GM21423 (cell line): ENCODE results near the gene ASPSCR1.

Experiments
- ATAC-seq: cut with Tn5 transposase; IDR thresholded peaks from one replicate; pipeline ENCODE4 v1.9.1; 2021; ENCODE audit warnings: mild to moderate bottlenecking, moderate library complexity; ENCODE audit not compliant: unreplicated experiment

ASPSCR1 gene, protein sequence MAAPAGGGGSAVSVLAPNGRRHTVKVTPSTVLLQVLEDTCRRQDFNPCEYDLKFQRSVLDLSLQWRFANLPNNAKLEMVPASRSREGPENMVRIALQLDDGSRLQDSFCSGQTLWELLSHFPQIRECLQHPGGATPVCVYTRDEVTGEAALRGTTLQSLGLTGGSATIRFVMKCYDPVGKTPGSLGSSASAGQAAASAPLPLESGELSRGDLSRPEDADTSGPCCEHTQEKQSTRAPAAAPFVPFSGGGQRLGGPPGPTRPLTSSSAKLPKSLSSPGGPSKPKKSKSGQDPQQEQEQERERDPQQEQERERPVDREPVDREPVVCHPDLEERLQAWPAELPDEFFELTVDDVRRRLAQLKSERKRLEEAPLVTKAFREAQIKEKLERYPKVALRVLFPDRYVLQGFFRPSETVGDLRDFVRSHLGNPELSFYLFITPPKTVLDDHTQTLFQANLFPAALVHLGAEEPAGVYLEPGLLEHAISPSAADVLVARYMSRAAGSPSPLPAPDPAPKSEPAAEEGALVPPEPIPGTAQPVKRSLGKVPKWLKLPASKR

DNA sequence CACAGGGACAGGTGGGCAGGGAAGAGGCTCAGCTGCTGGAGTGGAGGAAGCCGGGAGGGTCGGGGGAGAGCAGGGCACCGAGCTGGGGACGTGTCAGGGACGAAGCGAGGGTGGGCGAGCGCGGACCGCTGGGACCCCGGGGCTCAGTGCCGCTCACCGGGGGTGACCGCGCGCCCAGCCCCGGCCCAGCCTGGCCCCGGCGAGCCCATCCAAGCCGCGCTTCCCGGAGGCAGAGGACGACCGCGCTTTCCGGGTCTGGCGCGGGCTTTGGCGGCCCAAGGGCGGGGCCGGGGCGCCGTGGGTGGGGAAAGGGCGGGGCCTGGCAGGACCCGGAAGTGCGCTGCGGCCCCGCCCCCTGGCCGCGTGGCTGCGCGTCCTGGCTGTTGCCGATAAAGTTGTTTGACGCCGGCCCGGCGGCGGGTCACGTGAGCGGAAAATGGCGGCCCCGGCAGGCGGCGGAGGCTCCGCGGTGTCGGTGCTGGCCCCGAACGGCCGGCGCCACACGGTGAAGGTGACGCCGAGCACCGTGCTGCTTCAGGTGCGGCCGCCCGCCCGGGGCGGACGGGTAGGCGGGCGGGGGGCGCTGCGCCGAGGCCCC is at the start of gene ASPSCR1:
ASPSCR1 (plus strand) TSS at position 419 of the 598 bp plus-strand sequence; CDS start at position 437, 18 bp downstream.
- ATAC-seq, result peak; percentile 87

DNA sequence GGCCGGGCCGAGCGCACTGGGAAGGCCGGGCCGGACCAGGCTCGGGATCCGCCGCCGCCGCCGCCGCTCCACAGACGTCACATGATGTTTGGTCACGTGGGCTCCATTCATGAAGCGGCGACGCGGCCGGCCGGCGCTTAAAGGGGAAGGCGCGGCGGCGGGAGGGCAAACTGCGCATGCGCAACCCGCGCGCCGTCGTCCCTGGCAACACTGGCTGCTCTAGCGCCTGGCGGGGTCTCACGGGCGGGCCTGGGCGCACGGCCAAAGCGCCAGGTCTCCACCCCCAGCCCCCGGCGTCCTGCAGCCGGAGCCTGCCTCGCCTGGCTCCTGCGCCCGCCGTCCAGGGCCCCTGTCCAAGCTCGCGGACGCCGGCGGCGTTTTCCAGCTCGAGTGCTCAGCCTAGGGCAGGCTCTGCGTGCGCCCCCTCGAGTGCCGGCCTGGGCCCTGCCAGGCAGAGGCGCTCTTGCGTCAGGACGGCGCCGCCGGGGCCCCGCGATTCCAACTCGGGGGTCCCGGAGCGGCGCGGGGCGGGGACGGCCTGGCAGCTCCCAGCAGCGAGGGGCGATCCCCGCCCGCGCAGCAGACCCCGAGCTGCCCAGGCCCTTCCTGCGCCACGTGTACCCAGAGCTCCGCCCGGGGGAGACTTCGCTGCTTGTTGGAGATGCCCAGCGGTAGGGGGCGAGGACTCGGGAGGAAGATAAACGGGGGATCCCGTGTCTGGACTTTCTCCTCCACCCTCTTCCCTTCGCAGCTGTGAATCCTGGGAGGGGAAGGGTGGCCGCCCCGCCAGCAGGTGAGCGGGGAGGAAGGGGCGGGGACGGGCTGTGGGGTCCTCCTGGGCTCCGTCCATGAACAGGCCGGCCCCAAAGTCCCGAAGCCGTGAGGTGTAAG is 49.5 kb upstream of the ASPSCR1 start, which contains the start of gene MAFG:
MAFG (minus strand) TSS at position 83 of the 891 bp plus-strand sequence. CDS start 4,550 bp downstream, outside the sequence.
- peak; percentile 55 for ATAC-seq

DNA sequence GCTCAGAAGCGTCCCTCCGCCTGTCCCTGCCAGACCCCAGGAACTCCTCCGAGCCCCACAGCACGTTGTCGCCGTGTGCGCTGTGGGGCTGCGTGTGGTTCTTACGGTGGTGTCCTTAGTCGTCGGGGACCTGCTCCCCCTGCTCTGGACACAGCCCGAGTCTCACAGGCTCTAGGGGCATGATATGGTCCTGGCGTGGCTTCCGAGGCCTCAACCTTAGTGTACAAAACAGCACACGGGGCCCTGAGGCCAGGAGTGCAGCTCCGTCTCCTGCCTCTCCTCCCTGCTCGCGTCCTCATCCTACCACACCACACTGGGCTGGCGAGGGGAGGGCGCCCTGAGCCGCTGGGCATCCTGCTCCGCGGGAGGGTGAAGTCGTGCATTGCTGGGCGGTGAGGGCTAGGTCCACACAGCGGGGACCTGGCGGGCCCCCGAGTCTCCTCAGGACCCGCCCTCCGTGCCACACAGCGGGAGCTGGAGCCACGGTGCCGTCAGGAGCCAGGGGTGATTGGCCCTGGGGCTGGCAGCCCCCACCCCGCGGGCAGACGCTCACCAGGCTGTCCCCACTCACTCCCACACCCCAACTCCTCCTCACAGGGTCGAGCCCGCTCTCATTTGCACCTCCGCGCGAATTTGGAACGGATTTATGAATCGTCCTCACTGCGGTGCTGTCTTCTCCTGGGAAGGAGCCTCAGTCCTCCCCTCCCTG is 48.7 kb upstream of the ASPSCR1 start:
- no peak for ATAC-seq

DNA sequence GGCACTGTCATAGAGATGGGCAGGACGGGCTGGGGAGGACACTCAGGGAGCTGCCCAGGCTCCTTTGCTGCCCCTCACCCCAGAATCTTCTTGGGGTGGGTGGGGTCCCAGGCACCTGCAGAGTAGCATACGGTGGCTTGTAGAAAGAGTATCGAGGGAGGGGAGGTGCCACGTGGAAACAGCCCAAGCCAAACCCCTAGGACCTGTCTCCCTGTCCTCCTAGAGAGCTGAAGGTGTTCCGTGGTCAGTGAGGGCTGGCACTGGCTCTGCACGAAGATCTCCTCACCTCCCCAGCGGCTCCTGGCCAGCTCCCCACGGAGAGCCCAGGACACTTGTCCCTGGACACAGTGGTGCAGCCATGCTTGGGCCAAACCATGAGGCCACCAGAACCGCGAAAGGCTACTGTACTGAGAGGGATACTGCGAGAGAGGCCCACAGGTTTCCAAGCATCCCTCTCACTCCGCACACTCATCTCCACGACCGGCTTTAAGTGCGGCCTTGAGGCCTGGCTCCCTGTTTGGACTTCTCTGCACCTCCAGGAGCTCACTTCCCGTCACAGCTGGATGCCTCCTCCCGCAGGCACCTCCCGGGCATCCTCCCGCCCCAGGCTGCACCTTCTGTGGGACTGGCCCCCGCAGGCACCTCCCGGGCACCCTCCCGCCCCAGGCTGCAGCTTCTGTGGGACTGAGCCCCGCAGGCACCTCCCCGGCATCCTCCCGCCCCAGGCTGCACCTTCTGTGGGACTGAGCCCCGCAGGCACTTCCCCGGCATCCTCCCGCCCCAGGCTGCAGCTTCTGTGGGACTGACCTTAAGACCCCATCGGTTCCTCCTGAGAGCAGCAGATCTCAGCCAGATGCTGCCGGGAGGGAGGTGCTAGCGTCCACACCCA is 47.9 kb upstream of the ASPSCR1 start:
- no peak for ATAC-seq

DNA sequence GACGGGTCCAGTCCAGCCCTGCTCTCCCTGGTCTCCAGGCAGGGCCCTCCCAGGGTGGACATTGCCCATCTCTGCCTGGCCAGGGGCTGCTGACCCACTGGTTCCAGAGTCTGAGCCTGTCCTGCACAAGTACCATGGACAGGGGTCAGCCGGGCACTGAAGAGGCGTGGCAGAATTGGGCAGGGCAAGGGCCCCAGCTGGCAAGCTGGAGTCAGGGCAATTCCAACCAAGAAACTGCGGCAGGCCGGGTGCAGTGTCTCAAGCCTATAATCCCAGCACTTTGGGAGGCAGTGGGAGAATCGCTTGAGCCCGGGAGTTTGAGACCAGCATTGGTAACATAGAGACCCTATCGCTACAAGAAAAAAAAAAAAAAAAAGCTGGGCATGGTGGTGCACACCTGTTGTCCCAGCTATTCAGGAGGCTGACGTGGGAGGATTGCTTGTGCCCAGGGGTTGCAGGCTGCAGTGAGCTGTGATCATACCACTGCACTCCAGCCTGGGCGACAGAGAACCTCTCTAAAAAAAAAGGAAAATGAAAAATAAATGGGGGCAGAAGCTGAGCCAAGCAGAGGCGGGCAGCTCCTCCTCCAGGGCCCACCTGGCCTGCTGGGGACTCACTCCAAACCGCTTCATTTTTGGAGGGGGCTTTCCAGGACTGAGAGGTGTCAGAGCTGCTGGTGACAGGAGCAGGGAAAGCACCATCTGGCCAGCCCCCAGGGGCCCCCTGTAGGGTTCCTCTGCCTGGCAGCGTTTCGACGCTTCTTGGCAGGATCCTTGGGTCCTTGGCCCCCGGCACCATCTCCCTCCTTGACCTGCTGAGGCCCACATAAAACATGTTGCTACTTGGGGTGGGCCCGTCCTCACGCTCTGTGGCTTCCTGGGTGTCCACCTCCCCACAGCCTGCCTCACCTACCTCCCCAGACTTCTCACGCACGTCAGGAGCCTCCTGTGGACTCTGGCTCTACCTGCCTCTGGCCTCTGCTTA is 47.0 kb upstream of the ASPSCR1 start:
- ATAC-seq, result no peak

DNA sequence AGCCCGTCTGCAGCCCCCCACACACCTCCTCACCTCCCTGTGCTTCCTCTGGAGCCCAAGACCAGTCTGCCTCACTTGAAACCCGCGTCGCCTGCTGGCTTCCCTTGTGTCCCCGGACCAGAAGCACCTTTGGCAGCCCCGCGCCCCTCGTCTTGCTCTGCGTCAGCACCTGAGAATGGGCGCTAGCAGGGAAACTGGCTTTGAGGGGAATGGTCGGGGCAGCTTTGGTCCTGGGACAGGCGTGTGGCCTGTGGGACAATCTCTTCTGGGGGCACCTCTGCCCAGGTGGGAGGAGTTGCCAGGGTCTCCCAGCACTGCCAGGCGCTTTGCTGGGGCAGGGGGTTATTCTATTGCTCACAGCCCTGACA is 46.3 kb upstream of the ASPSCR1 start:
- ATAC-seq, result no peak

DNA sequence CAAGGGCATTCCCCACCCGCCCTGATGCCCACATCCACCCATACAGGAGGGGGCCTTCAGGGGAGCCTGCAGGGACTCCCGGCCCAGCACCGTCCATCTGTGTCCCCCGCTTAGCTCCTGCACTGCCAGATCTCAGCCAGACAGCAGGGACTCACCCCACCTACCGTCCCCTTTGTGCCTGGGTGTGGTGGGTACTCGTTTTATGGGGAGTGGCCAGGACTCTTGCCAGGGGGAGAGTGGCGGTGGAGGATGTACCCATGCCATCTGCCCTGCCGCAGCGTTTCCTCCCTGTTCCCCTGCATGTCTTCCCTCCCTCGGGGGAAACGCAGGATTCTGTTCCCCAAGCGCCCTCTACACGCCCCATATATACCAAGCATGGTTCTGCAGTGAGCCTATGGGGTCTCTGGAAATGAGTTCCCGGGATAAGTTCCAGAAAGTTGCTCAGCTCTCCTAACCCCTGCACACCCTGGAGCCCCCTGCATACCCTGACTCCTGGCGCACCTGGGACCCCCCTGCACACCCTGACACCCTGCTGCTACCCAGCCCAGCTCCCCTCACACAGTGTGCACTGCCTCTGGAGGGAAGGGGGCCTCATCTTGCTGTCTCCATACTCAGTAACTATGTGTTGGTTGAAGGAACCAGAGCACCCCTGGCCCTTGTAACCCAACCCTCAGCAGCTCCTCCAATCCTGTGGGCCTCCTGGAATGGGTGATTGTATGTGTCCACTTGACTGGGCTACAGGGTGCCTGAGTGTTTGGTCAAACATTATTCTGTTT is 45.7 kb upstream of the ASPSCR1 start:
- ATAC-seq, result no peak

DNA sequence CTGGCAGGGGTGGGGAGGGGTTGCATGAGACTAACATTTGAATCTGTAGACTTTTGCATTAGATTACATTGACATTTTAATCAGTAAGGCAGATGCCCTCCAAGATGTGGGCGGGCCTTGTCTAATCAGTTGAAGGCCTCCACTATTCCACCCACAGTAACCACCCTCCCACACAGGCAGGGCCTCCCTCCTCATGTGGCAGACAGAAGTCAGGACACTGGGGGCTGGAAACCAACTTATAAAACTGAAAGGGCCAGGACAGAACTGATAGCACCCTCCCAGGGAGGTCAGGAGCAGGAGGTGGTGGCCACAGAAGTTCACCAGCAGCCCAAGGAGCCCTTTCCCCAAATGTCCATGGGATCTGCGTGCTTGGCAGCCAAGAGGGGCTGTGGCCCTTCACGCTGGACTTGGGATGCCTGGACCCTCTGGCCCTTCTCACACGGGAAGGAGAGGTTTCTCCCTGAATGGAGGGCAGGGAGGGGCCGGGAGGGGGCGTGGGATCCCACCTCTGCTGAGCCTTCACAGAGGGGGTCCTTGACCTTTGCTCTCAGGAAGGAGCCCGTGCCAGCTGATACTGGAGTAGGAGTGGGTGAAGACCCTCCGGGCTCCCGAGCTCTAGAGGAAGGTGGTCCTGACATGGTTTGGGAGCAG is 45.0 kb upstream of the ASPSCR1 start:
- ATAC-seq, result no peak

DNA sequence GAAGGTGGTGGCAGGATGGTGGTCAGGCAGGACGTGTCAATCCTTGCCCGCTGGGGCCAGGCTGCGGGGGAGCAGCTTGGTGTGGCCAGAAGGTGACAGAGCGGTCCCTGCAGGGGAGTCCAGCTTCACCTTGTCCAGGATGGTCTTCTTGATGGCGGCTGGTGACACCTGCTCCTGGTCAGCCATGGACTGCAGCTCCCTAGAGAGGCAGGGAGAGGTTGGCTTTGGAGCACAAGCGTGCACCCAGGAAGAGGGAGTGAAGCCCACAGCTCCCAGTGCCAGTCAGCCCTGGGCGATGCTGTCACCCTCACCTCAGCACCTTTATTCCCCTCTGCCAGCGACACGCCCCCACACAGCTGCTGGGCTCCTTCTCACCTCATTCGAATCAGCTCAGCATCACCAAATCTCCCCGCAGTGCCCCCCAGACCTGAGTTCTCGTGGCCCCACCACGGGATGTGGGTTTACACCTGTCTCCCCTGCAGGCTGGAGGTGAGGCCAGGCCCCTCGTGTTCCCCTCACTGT is 44.2 kb upstream of the ASPSCR1 start:
- ATAC-seq, result no peak

DNA sequence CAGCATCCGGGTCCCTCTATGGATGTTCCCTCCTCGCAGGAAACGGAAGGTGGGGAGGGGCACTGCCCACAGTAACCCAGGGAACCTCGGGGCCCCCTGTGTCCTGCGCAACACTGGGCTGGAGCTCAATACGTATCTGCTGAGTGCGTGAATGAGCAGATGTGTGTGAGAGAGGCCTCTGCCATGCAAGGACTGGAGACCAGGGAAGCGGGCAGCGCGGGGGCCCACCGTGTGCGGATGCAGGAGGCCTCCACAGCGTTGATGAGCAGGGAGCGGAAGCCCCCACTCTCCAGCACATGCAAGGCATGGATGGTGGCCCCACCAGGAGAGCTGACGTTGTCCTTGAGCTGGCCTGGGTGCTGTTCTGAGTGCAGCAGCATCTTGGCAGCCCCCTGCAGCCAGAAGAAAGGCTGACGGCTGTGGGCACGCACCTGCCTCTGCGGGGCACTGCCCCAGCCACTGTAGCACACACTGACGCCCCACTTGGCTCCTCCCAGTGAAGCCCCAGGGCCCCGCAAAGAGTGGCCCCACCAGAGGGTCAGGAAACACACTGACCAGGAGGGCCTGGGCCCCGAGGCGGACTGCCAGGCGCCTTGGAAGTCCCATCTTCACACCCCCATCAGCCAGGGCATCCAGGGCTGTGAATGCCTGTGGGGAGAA is 43.2 kb upstream of the ASPSCR1 start:
- no peak for ATAC-seq

DNA sequence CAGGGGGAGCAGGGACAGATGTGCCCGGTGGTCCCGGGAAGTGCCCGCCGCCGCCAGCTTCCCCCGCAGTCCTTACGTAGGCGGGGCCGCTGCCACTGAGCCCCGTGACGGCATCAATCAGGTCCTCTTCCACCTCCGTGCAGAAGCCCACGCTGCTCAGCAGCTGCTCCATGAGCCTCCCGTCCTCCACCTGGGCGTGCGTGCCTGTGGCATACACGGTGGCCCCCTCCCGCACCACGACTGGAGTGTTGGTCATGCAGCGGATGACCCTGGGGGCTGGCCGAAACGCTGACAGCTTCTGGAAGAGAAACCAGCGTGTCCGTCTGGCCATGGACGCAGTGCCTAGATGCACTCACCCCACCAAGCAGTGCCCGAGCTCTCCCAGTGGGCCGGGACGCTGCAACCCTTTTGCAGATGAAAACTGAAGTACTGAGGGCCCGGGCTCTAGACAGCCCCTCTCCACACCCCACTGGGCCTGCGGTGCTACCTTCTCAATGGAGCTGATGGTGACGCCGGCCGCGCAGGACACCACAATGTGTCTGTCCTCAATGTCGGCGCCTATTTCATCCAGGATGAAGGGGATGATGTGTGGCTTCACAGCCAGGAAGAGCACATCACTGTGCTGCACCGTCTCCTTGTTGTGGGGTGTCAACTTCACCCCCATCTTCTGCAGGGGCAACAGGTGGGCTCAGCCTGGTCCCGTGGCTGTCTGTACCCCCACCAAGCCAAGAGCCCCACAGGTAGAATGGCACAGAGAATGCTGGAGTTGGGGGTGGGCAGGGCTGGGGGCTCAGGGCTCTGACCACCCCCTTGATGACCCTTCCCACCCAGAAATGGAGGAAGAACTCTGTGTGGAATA is 42.4 kb upstream of the ASPSCR1 start:
- no peak for ATAC-seq

DNA sequence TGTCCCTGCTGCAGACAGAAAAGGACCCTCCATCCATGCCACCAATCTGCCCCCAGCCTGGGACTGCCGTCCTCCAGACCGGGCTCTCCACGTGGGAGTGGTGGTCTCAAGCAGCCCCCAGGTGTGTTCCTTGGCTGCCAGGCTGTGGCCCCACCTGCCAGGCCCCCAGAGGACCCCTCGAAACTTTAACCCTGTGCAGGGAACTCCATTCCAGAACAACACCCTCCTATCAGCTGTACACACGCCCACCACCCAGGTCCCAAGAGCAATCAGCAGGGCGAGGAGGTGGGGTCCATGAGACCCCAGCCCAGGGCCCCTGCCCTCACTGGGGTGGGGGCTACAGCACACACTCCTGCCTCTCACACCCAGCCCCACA is 41.7 kb upstream of the ASPSCR1 start:
- no peak for ATAC-seq

DNA sequence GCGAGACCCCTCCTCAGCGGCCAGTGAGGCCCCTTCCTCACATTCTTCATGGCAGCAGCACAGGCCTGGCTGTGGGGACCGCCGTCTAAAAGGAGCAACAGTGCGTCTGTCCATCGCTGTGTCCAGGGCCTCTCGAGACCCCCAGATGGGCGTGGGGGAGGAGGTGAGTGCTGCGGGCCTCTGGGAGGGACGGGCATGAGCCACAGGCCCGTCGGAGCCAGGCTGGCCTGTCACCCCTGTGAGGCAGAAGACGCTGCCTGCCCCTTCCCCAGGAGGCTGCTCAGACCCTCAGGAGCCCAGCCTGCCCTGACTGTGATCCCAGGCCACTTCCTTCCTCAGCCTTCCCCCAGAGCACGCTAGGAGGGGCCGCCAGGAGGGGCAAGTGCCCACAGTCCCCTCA is 38.2 kb upstream of the ASPSCR1 start:
- no peak for ATAC-seq

DNA sequence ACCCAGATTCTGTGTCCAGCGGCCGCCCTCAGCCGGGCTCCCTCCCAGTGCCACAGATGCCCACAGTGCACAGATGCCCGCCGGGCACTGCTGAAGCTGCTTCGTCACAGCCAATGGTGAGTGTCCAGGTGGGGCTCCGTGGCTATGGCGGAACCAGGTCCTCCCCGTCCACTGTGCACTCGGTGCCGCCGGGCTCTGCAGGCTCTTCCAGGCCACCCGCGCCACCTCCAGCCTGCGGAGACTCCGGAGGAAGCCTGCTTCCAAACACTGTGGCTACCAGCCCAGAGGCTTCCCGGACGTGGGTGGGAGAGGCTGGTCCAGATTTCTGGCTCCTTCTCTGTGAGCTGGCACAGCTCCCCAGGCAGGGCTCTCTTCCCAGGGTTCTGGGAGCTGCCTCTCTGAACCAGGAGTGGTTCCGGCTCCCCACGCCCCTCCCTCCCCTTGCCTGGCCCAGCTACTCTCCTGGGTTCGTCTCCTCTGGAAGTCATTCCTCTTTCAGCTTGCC is 37.5 kb upstream of the ASPSCR1 start:
- no peak for ATAC-seq
